HG03196 (cell line): Measurements from ENCODE around the gene CAPN13.

Experiments used
- ATAC-seq: cut with Tn5 transposase; IDR thresholded peaks from one replicate; pipeline ENCODE4 v1.9.1; 2021; ENCODE audit not compliant: unreplicated experiment

The CAPN13 gene

GRCh38 chr2:30765876-30766470 lies 41.3 kb downstream of the CAPN13 start:
- no peak for ATAC-seq

GRCh38 chr2:30765191-30765590 lies 42.1 kb downstream of the CAPN13 start:
- no peak for ATAC-seq

GRCh38 chr2:30764021-30764800 lies 43.0 kb downstream of the CAPN13 start:
- ATAC-seq = no peak

DNA sequence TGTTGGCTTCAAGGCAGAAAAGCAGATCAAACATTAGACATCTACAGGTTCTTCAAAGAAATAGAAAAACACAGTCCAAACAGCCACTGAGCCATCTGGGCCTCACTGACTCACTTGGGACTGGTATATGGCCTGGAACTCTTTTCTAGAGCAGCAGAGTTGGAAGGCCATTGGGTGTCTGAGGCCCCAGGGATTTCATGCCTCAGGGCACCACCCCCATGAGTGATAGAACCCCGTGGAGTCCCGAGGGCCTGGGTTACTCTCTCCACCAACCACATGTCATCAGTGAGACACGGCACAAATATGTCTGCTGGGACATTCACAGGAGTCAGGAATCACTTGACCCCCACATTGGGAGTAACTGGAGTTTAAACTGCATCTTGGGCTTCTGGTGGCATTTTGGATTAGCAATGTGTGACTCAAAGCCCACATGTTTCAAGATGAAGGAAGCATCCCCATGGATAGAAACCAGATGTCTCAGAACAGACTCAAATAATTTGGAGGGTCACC lies 44.0 kb downstream of the CAPN13 start:
- no peak for ATAC-seq

GRCh38 chr2:30761226-30761625 lies 46.0 kb downstream of the CAPN13 start:
- ATAC-seq = no peak

DNA sequence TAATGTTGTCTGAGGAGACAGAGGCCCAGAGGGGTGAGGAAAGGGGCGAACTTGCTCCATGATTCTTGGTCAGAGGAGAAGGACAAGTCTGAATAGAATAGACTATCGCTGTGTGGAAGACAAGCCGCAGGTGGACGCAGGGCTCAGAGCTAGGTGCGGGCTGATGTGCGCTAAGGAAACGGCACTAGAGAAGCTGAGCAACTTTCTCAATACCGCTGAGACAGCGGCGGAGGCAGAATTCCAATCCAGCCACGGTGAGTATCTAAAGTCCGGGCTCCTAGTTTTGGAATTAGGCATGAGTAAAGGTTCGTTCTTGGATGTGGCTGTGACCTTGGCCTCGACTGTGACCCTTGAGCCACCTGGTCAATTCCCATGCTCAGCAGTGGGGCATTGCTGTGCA lies 47.8 kb downstream of the CAPN13 start:
- ATAC-seq = no peak

GRCh38 chr2:30758191-30758651 lies 49.0 kb downstream of the CAPN13 start:
- ATAC-seq = no peak

- ATAC-seq = no peak
Measured at GRCh38 chr2:30757749-30758148, 49.5 kb downstream of the CAPN13 start.

DNA sequence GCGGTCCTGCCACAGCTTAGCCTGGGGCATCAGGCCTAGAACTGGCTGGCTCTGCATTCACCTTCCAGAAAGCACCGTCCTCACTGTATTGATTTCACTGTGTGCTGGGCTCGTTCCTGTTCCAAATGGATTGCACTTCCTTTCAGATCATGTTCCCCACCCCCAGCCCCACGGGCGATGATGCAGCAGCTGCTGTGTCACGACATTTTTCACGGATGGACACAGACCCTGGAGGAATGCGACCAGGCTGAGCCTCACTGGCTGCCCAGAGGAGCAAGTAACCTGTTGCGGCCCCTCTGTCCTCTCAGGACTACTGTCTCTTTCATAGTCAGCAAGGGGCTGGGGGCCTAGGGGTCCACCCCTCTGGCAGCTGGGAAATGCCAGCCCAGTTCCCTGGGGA lies 50.3 kb downstream of the CAPN13 start:
- no peak for ATAC-seq

DNA sequence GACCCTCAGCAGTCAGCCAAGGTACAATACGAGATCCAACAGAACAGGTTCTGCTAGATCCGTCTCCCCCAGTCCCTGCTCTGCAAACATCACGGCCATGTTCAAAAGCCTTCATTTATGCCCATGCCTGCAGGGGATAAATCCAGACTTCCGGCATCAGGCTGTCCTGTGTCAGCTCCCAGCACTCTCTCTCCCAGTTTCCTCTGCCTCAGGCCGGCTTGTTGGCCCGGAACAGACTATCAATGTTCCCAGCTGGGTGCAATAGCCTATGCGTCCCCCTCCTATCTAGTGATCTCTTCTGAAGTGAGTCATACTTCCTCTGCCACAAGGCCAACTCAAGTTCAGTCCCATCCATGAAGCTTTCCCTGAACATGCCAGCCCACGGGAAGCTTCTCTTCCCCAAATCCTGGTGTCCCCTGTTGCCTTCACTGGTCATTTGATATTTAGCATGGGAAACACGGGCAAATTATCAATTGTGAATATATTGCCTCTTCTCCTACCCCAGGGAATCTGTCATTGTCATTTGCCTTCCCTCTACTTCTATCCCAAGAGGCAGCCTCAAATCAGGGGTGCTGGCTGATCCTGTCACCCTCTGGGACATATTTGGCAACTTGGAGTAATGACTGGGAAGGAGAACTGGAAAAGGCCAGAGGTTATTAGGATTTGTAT lies 51.1 kb downstream of the CAPN13 start:
- ATAC-seq = no peak

DNA sequence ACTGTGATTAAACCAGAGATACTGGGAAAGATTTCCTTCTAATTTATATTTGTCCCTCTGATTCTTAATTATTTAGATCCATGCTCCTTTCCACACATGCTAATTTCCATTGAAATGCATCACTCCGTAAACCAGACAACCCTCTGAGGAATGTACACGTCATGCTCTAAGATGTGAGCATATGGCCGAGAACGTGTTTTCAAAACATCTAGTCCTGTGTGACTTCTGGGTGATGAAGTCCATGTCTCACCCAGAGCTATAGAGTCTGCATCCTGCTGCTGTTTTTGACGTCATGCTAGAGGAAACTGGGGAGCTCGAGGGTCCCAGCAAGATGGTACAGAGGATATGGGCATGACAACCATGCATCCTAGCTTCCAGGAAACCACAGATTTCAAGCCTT lies 53.6 kb downstream of the CAPN13 start:
- no peak for ATAC-seq

DNA sequence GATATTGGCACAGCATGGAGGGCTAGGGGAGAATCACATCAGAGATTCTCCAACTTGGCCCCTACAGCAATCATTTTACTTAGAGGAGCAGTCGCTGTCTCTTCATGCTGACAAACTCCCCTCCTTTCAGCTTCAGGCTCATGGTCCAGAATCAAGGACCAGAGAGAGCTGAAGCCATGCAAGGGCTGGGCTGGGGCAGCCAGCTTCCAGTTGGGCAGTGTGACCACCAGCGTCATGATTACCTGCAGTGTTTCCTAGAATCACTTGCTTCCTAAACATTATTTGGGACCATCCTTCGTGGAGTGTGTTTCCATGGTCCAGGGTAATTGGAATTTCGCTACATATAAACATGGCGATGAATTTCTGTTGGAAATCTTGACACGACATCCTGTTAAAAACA lies 54.4 kb downstream of the CAPN13 start:
- ATAC-seq = no peak

GRCh38 chr2:30747206-30747605 lies 60.0 kb downstream of the CAPN13 start:
- no peak for ATAC-seq

DNA sequence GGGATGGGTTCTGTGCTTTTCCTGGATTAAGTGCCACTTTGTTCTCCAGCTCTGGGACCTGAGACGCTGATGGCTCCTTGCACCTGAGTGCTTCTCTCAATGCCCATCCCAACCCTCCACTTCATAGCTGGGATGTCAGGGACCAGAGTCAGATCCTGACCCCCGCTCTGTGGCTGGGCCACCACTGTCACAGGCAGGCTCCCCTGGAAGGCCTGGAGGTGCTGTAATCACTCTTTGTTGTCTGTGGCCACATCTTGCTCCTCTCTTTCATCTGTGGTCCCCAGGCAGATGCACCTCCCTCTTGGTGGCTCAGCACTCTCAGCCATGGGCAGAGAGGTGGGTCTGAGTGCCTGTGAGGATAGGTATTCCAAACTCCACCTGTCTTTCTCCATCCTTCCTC lies 62.4 kb downstream of the CAPN13 start:
- ATAC-seq = no peak

GRCh38 chr2:30741576-30741975 lies 65.7 kb downstream of the CAPN13 start:
- ATAC-seq = no peak

DNA sequence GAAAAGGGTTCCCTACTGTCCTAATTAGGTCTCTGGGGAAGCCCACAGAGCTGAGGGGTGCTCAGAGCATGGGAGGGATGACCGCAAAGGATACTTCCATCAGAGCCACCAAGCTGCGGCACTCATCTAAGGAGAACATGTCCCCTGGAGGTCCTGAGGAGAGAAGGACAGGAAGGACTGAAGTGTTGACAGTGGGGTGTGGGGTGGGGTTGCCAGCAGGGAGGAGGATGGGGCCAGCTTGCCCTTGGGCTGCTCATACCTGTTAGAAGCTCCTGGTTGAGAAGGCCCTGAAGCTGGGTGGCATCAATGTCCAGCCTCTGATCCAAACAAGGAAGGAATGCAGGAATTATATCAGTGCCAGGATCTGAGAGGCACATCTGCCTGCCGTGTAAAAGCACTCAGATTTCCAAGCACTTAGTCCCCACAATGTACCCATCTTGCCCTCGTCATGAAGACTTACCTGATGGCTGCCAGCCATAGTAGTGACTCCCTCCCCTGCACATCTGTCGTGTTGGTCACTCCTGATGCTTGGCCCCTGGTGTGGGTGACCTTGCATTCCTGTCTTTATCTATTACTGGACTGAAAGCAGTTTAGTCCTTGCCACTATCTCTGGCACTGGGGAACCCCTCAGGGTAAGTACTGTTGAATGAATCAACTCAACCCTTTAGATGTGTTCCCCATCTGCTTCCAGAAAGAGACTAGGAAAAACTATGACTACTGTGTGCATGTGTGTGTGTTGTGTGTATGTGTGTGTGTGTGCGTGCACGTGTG lies 68.9 kb downstream of the CAPN13 start:
- ATAC-seq = no peak

GRCh38 chr2:30737326-30737610 lies 70.0 kb downstream of the CAPN13 start:
- no peak for ATAC-seq

DNA sequence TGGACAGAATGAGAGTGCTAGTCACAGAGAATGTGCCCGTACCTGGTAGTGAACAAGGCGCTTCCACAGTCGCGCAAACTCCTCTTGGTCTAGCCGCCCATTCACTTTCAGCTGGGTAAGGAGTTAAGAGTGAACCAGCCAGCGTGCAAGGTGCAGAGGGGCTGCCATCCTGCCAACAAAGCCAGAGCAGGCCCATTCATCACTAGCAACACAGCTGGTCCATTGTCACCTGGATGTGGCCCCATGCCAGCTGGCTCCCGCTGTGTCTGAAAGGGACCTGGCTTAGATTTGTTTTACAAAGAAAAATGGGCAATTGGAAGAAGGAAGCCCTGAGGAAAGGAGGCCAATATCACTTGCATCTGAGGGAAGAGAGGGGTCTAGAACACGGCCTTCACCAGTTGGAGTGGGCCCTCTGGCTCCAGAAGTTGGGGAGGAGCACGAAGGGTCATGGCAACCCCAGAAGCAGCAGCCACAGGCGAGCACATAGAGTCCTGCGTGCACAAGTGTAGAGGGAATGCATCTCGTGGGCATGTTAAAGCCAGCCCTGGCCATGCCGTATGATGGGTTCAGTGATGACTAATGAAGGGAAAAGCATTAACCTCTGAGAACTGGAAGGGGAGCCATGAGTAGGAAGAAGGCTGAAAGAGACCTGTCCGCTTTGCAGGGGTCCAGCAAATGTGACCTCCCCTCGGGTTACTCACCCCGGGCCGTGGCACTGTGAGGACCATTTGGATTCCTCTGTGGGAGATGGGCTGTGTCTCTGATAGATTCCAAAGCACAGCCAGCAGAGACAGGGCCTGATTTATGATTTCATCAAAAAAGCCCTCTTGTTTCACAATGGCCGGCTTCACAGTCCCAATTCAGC lies 70.6 kb downstream of the CAPN13 start:
- ATAC-seq = no peak

DNA sequence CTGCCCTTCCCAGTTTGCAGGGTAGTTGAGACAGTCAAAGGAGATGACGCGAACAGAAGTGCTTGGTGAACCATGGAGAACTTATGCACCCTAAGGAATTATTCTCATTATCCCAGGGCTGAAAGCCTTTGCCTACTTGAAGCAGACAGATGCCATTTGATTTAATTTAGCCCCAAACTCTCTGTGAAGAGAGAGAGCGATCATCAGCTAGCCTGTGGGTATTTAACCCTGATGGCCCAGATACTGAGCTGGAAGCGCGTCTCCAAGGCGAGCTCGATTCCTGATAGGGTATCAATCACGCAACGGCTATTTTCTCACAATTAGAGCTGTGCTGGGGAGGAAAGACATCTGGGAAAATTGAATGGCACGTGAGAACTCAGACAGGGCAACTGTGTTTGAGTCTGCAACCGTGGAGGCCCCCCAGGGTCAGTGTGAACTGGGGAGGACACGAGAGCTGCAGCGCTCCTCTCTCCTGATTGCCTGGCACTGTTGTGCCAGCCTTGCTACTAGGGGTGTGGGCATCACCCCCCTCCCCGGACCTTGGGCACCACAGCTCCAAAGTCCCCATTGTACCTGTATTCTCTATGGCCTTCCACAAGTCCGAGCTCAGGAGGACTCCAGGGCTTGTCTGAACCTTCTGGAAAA lies 73.2 kb downstream of the CAPN13 start:
- no peak for ATAC-seq

GRCh38 chr2:30732876-30733275 lies 74.4 kb downstream of the CAPN13 start:
- ATAC-seq = no peak
